GM12875 (cell line): Measurements from ENCODE around the gene SLAMF1.

Source experiments
- H3K4me3 ChIP-seq: one replicate; pipeline ENCODE4 v1.5.1; 2011; ENCODE audit warnings: low read depth, low read length, control low read depth
- TF ChIP-seq, protein P1 (sequence below): IDR thresholded peaks from 2 replicates; pipeline ENCODE4 v1.5.1; 2011; ENCODE audit warnings: low read depth, mild to moderate bottlenecking, control low read depth, inconsistent platforms, low read length, moderate library complexity, borderline replicate concordance; ENCODE audit not compliant: insufficient read depth

The SLAMF1 gene

DNA sequence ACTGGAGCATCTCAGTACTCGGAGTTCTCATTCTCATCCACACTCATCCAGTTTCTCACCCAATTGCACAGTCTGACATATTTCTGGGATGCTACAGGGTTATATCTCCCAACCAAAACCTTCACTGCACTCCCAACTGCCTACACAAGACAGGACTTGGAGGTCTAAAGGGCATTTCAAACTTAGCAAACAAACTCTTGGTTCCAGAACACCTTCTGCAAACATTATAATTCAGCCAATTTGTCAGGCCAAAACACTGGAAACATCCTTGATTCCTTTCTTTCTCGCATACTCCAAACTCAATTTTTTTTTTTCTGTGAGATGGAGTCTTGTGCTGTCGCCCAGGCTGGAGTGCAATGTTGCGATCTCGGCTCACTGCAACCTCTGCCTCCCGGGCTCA is 7.9 kb downstream of the SLAMF1 start:
- TF ChIP-seq, protein P1, sequence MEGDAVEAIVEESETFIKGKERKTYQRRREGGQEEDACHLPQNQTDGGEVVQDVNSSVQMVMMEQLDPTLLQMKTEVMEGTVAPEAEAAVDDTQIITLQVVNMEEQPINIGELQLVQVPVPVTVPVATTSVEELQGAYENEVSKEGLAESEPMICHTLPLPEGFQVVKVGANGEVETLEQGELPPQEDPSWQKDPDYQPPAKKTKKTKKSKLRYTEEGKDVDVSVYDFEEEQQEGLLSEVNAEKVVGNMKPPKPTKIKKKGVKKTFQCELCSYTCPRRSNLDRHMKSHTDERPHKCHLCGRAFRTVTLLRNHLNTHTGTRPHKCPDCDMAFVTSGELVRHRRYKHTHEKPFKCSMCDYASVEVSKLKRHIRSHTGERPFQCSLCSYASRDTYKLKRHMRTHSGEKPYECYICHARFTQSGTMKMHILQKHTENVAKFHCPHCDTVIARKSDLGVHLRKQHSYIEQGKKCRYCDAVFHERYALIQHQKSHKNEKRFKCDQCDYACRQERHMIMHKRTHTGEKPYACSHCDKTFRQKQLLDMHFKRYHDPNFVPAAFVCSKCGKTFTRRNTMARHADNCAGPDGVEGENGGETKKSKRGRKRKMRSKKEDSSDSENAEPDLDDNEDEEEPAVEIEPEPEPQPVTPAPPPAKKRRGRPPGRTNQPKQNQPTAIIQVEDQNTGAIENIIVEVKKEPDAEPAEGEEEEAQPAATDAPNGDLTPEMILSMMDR = no peak
- H3K4me3 ChIP-seq = no peak overlapping the region

DNA sequence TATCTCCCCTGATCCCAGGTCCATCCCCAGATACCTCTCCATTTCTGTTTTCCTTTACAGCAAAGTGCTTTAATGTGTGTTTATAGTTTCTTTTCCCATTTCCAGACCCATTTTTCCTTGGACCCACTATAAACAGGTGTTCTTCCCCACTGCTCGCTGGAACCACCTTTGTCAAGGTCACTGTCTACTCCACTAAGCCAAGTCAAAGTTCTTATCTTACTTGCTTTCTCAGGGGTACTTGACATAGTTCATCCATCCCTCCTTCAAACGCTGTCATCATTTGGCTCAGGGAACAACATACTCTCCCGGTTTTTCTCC is 8.3 kb downstream of the SLAMF1 start:
- TF ChIP-seq, protein P1 = no peak
- H3K4me3 ChIP-seq = no peak overlapping the region

DNA sequence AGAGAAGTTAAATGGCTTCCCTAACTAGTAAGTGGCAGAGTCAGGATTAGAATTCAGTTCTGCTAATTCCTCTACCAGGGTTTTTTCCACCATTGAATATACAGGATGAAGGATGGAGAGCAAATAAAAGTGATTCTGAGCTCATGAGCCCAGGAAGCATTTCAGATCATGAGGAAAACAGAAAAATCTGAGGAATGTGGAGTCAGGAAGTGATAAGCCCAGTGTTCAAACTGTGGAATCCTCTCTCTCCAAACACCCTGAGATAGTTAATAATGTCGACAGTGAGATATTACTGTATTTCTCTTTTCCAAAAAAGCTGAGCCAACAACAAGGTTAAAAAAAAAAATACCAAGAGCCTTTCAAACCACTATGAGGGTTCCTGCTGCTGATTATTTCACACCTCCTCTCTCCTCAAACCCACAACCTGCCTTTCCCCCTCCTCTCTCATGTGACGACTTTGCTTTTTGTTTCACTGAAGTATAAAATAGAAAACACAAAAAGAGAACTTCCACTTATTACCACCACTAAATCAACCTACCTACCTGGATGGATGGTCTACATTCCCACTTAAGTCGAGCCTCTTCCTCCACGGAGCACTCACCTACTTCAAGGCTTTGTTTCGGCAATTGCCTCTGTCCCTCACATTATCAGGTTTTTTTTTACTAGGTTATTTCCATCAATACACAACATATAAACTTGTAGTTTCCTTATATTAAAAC is 8.9 kb downstream of the SLAMF1 start:
- no peak overlapping the region for H3K4me3 ChIP-seq

DNA sequence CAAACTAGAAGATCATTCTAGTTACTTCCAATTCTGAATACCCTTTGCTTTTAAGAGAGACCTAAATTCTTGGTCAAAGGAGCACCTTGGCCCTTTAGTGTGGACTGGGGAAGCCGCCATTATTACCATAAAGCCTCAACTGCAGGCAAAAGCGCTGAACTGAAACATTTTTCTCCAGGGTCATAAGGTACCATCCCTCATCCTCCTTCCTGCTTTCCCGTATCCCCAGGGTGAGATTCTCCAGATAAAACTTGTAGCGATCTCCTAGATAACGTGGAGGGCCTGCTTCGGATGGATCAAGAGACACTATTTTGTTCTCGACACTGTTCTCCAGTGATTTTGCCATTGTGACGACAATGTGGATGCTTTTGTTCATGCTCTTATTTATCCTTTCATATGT is 9.8 kb downstream of the SLAMF1 start:
- TF ChIP-seq, protein P1 = no peak
- no peak overlapping the region for H3K4me3 ChIP-seq

More for the DNA sequence above, 8.9 kb downstream of the SLAMF1 start:
- TF ChIP-seq, protein P1 = no peak

DNA sequence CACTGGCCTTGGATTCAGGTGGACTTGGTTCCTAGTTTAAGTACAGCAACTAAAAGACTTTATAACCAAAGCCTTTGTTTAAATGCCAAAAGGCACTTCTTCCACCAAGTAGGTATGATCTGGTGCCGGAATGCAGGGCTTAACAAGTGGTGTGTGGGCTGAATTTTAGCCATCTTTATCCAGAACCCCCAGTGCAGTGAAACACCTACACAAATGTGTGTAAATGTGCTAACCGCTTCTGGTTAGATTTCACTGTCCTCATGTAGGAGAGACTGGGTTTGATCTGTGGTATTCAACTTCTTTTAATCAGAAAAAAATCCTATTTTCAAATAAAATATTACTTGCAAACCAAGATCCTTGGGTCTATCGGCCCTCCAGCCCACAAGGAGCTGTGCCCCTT is 10.3 kb downstream of the SLAMF1 start:
- H3K4me3 ChIP-seq = no peak overlapping the region
- TF ChIP-seq, protein P1 = no peak

DNA sequence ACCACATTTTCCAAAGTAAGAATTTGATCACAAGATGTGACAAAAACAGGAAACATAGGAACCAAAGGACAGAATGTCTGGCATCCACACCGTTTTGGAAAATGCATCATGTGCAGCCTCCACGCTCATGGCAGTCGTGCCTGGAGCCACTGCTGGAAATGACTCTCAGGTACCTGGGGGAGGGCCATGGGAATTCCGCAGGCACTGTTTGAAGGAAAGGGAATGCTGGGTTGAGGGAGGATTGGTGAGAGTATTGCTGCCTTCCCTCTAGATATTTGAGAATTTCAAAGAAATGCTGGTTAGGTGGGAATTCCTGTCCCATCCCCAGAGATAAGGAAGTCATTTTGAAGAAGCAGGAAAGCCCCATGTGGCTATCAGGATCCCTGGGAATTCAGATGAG is 10.8 kb downstream of the SLAMF1 start:
- H3K4me3 ChIP-seq = no peak overlapping the region
- TF ChIP-seq, protein P1 = no peak
